K562 (cell line): ENCODE measurements around the gene USP4. TPM values are rescaled to one million over a fixed set of nuclear protein-coding genes. Genes with fewer than 3 reads are reported as not detected.
A peak's percentile ranks its signal among the peaks of the same experiment; 100 is the strongest.

Source experiments
- ADNP ChIP-seq: fragments of 200-800 bp; sonication (Bioruptor generic); IDR thresholded peaks from 2 replicates; pipeline ENCODE4 v1.6.1; 2016; ENCODE audit warnings: missing genetic modification characterization, missing compliant biosample characterization
- C11orf30 ChIP-seq: fragments of 450-650 bp; IDR thresholded peaks from 2 replicates; pipeline ENCODE4 v1.6.1; 2016; ENCODE audit warnings: low read depth, mild to moderate bottlenecking
- HDGF ChIP-seq: fragments of 450-650 bp; IDR thresholded peaks from 2 replicates; pipeline ENCODE4 v1.6.1; 2016
- HES1 ChIP-seq: fragments of 450-650 bp; IDR thresholded peaks from 2 replicates; pipeline ENCODE4 v1.6.1; 2016; ENCODE audit warnings: low read depth, mild to moderate bottlenecking, moderate library complexity
- MAFF ChIP-seq: IDR thresholded peaks from 2 replicates; pipeline ENCODE4 v1.6.1; 2012; ENCODE audit warnings: low read length, improper control_type of control experiment
- MAFK ChIP-seq: IDR thresholded peaks from 2 replicates; pipeline ENCODE4 v1.6.1; 2011; ENCODE audit warnings: low read length, improper control_type of control experiment
- SRSF1 ChIP-seq: fragments of 200-400 bp; formaldehyde crosslinking; IDR thresholded peaks from 2 replicates; pipeline ENCODE4 v1.6.1; 2017; ENCODE audit warnings: mild to moderate bottlenecking, low read depth, low read length, moderate library complexity
- TARDBP ChIP-seq: fragments of 450-650 bp; IDR thresholded peaks from 2 replicates; pipeline ENCODE4 v1.6.1; 2016
- TCF3 ChIP-seq: sonication (generic); formaldehyde crosslinking; IDR thresholded peaks from 2 replicates; pipeline ENCODE4 v1.4.0; 2020; ENCODE audit warnings: mild to moderate bottlenecking, missing genetic modification reagents
- ZBTB2 ChIP-seq: fragments of 450-650 bp; IDR thresholded peaks from 2 replicates; pipeline ENCODE4 v1.6.1; 2016; ENCODE audit warnings: antibody characterized with exemption
- ZNF133 ChIP-seq: fragments of 250-450 bp; sonication (Bioruptor Pico); IDR thresholded peaks from 2 replicates; pipeline ENCODE4 v1.4.0; 2020; ENCODE audit warnings: mild to moderate bottlenecking
- ZNF316 ChIP-seq: fragments of 450-650 bp; IDR thresholded peaks from 2 replicates; pipeline ENCODE4 v1.6.1; 2016
- polyA plus RNA-seq, 8 experiments: library from polyadenylated mRNA; depleted of rRNA in 4 of 8; stranded (reverse) in 5 of 8; unstranded in 3 of 8; fragments of >200 nt; fragmentation: Nextera tagmentation in 2 of 8; fragmentation: Illumina TruSeq in 1 of 8; extraction: Ambion mirVana in 2 of 8; extraction: Trizol in 1 of 8; gene quantifications; 2 replicates each; pipeline versions ENCODE4 v1.2.1 to v1.2.3, GENCODE V29; 2011 to 2014; ENCODE audit warnings: inconsistent platforms in 1 of 8, missing spikeins in 1 of 8
- total RNA-seq, 7 experiments: library from RNA; depleted of rRNA in 6 of 7; stranded (reverse); fragments of >200 nt in 6 of 7; fragmentation: Illumina TruSeq in 2 of 7; extraction: Trizol in 2 of 7; gene quantifications; 2 replicates each; pipeline versions ENCODE4 v1.2.1 to v1.2.3, GENCODE V29; 2011 to 2021; ENCODE audit warnings: low replicate concordance in 1 of 7

Gene USP4
- total and polyA plus RNA-seq, 9 of the 15 experiments (the other 6 are each of a cell fraction or from before 2014, with no cell fraction given): 11.8 to 40.4 (median 22.9) TPM

GRCh38 chr3:49273825-49274532 lies 65.9 kb downstream of the USP4 start (continued):
- TF ChIP-seq ZBTB2 (no peak), HES1 (no peak), SRSF1 (no peak), MAFK (peak; percentile 86), ZNF133 (CRISPR knock-in tag) (no peak), TCF3 (CRISPR knock-in tag) (no peak), HDGF (no peak), ADNP (tag) (peak; percentile 36; the same call in 1 of the 2 replicates), C11orf30 (peak; percentile 96), MAFF (peak; percentile 89), TARDBP (no peak), ZNF316 (peak; percentile 98)
